Measurements from ENCODE around the gene WDR38. TPM values are rescaled to one million over a fixed set of nuclear protein-coding genes. Genes with fewer than 3 reads are reported as not detected.
"Not testable (repeated sequence)": the region's sequence is repeated elsewhere in the genome, so short reads cannot be mapped to it uniquely, and the experiment has no call there.

The WDR38 gene
- total RNA-seq, 2 experiments from 2014 or later, result not detected

- H3K27me3 Mint-ChIP-seq, result peaks cover 17% of the 10 kb centered on the region
- no peak for DNase-seq
- CTCF ChIA-PET, result interaction anchor here (0.9 to 4.8 kb wide), 5 partner anchors 13 to 66 kb away, joined by 3 to 52 read pairs (median 5); partner anchors contain the start of genes OLFML2A and WDR38
- POLR2A ChIA-PET, result no interaction called here
- H3K4me3 Mint-ChIP-seq, result no peak overlapping the region
- no peaks in the 10 kb centered on the region for H3K9me3 Mint-ChIP-seq
- H3K36me3 Mint-ChIP-seq, result no peaks in the 10 kb centered on the region
- intact Hi-C loops (cut with micrococcal nuclease), result no loop called here
- H3K27ac Mint-ChIP-seq, result no peak overlapping the region
- no peaks in the 10 kb centered on the region for H3K4me1 Mint-ChIP-seq (ENCODE audit: low read depth)
Measured at GRCh38 chr9:124839612-124840299, 13.5 kb upstream of the WDR38 start.

DNA sequence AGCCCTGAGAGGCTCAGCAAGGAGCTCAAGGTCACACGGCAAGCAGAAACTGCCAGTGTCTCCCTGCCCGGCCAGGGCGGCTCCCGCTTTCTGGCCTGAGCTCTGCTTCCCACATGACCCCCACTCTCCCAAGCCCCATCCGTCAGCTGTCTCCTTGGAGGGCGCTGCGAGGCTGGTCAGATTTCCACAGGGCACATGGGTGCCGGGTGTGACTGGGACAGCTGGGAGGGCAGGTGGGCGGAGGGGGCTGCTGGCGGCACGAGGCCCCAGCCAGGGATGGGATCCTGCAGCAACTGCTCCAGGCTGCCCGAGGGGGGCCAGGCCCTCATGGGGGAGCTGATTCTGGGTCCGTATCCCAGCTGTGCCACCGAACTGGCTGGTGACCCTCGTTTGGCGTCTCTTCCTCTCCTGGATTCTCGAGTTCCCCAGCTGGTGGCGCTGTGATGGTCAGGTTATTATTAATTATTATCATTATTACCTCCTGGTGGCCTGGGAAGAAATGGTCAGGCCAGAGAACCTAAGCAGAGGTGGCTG is 12.9 kb upstream of the WDR38 start:
- H3K9me3 Mint-ChIP-seq, result no peaks in the 10 kb centered on the region
- H3K27ac Mint-ChIP-seq, result no peak overlapping the region
- H3K4me1 Mint-ChIP-seq (ENCODE audit: low read depth), result no peaks in the 10 kb centered on the region
- peaks cover 17% of the 10 kb centered on the region for H3K27me3 Mint-ChIP-seq
- no peaks in the 10 kb centered on the region for H3K36me3 Mint-ChIP-seq
- no peak overlapping the region for H3K4me3 Mint-ChIP-seq
- intact Hi-C loops (cut with micrococcal nuclease), result no loop called here
- ChIA-PET POLR2A (no interaction called here), CTCF (interaction anchor here (0.6 to 4.8 kb wide), 8 partner anchors 12 to 67 kb away, joined by 3 to 52 read pairs (median 4); partner anchors contain the start of genes OLFML2A and WDR38)
- no peak for DNase-seq

DNA sequence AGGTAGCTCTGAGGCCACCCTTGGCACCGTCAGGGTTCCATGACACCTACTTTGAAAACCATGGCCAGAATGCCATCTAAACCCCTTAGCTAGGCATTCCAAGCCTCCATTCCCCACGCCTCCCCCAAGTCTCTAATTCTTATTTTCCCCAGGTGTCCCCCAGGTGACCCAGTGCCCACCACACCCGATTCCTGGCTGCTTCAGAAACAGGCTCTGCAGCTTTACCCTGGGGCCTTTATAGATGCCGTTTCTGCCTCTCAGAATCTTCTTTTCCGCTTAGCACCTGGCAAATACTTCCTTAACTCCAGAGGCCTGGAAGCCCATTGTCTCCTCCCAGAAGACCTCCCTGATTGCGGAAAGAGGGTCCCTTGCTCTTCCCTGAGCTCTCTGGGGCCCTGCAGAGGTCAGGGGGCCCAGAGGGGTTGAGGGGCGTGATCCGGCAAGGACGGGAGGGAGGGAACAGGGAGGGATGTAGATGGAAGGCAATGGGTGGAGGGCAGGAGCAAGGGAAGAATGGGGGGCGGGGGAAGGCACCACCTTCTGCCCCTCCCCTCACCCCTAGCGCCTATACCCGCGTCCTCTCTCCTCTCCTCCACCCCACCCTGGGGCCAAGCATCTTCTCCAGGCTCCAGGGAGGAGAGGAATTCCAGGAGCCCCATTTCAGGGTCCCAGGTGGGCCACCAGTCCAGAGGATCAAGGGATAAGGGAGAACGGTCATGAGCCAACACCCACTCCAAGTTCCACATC is 12.0 kb upstream of the WDR38 start:
- no peak overlapping the region for H3K4me3 Mint-ChIP-seq
- POLR2A ChIA-PET, result no interaction called here
- no peaks in the 10 kb centered on the region for H3K4me1 Mint-ChIP-seq (ENCODE audit: low read depth)
- CTCF ChIA-PET, result interaction anchor here (0.6 to 4.8 kb wide), 7 partner anchors 11 to 70 kb away, joined by 3 to 52 read pairs (median 3); partner anchors contain the start of genes NR6A1, OLFML2A and WDR38
- no peaks in the 10 kb centered on the region for H3K36me3 Mint-ChIP-seq
- DNase-seq, result no peak
- intact Hi-C loops (cut with micrococcal nuclease), result no loop called here
- H3K9me3 Mint-ChIP-seq, result no peaks in the 10 kb centered on the region
- no peak overlapping the region for H3K27ac Mint-ChIP-seq
- H3K27me3 Mint-ChIP-seq, result peaks cover 16% of the 10 kb centered on the region

DNA sequence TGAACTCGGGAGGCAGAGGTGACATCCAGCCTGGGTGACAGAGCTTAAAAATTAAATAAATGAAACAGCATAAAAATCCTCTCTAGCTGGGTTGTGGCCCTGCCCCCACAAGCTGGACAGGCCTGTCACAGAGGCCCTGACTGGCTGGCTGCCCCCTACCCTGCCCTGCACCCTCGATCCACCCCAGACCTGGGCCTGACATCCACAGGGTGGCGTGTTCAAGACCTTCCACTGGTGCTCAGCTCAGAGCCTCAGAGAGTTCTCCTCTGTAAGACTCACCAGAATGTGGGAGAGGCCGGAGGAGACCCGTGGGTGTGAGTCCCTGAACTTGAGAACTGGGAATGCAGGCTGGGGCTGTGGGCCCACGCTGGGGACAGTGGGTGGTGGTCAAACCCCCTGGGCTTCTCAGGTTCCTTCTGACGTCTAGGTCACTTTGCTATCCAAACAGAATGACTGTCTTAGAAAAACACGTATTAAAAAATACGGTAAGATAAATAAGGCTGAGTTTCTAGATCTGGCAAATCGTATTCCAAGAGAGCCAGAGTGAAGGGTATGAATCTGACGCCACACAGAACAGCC is 9.7 kb upstream of the WDR38 start:
- POLR2A ChIA-PET, result no interaction called here
- Mint-ChIP-seq H3K27me3 (peaks cover 5% of the 10 kb centered on the region), H3K4me1 (ENCODE audit: low read depth) (no peaks in the 10 kb centered on the region), H3K36me3 (no peaks in the 10 kb centered on the region), H3K4me3 (no peak overlapping the region), H3K9me3 (no peaks in the 10 kb centered on the region), H3K27ac (no peak overlapping the region)
- no peak for DNase-seq
- intact Hi-C loops (cut with micrococcal nuclease), result no loop called here
- CTCF ChIA-PET, result interaction anchor here (4.8 to 17.0 kb wide), 2 partner anchors 9 to 68 kb away, joined by 52 to 530 read pairs; partner anchors contain the start of genes NR6A1, OLFML2A and WDR38

DNA sequence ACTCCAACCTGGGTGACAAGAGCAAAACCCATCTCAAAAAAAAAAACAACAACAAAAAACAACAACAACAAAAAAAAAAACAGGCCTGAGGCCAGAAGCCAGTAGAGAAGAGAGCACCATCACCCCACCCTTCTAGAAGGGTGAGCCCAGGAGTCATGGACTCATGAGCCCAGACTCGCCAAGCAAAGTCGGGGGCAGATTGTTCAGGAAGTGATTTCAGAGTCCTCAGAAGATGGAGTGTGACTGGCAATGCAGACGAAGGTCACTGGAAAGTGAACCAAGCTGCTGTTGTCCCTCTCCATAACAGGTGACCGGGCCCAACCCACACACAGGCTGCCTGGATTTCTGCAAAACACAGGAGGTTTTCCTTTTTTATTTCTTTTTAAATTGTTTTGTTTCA is 9.0 kb upstream of the WDR38 start:
- no peak overlapping the region for H3K27ac Mint-ChIP-seq
- DNase-seq, result no peak
- no peak overlapping the region for H3K4me3 Mint-ChIP-seq
- H3K9me3 Mint-ChIP-seq, result no peaks in the 10 kb centered on the region
- ChIA-PET POLR2A (no interaction called here), CTCF (interaction anchor here (4.8 to 17.0 kb wide), 2 partner anchors 8 to 69 kb away, joined by 52 to 530 read pairs; partner anchors contain the start of genes NR6A1, OLFML2A and WDR38)
- H3K27me3 Mint-ChIP-seq, result peaks cover 5% of the 10 kb centered on the region
- intact Hi-C loops (cut with micrococcal nuclease), result no loop called here
- no peaks in the 10 kb centered on the region for H3K4me1 Mint-ChIP-seq (ENCODE audit: low read depth)
- H3K36me3 Mint-ChIP-seq, result no peaks in the 10 kb centered on the region

DNA sequence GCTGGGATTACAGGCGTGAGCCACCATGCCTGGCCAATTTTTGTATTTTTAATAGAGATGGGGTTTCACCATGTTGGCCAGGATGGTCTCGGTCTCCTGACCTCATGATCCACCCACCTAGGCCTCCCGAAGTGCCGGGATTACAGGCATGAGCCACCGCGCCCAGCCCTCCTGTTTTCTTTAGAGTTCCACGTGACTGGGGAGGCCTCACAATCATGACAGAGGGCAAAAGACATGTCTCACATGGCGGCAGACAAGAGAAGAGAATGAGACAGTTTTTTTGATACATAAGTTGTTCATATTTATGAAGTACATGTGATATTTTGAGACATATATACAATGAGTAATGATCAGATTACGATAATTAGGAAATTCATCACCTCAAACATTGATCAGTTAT is 6.8 kb upstream of the WDR38 start:
- H3K4me1 Mint-ChIP-seq (ENCODE audit: low read depth); H3K4me3 Mint-ChIP-seq; intact Hi-C loops (cut with micrococcal nuclease); H3K9me3 Mint-ChIP-seq; POLR2A ChIA-PET; H3K27ac Mint-ChIP-seq; H3K36me3 Mint-ChIP-seq; H3K27me3 Mint-ChIP-seq; DNase-seq: not testable (repeated sequence)
- CTCF ChIA-PET, result interaction anchor here (17.0 kb wide), 1 partner anchor 71 kb away, joined by 530 read pairs; the partner anchor contains the start of genes NR6A1 and OLFML2A

DNA sequence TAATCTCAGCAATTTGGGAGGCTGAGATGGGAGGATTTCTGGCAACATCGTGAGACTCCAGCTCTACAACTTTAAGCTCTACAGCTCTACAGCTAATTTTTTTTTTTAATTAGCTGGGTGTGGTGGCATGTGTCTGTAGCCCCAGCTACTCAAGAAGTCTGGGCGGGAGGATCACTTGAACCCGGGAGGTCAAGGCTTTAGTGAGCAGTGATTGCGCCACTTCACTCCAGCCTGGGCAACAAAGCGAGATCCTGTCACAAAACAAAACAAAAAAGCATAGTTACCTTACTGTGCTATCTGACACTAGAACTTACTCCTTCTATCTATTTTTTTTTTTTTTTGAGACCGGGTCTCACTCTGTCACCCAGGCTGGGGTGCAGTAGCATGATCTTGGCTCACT is 6.3 kb upstream of the WDR38 start:
- Mint-ChIP-seq H3K36me3 (no peaks in the 10 kb centered on the region), H3K27me3 (peaks cover 3% of the 10 kb centered on the region), H3K9me3 (no peaks in the 10 kb centered on the region), H3K4me1 (ENCODE audit: low read depth) (no peaks in the 10 kb centered on the region), H3K27ac (no peak overlapping the region), H3K4me3 (no peak overlapping the region)
- intact Hi-C loops (cut with micrococcal nuclease), result no loop called here
- no peak for DNase-seq
- CTCF ChIA-PET, result interaction anchor here (17.0 kb wide), 1 partner anchor 71 kb away, joined by 530 read pairs; the partner anchor contains the start of genes NR6A1 and OLFML2A
- POLR2A ChIA-PET, result no interaction called here

DNA sequence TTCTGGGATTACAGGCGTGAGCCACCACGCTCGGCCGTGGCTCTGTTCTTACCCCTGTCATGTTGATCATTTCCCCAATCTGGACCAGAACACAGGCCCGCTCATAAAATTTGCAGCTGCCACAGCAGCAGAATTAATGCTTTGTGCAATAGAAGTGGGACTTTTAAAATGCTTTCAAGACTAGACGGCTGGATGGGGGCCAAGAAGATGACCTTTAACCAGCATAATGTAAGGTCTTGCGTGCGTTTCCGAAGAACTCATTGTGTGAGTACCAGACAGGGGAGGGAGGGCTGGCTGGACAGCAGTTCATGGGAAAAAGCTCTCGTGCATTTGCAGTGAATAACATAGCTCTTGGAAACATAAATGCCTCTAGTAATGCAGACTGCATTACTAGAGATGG is 3.5 kb upstream of the WDR38 start:
- intact Hi-C loops (cut with micrococcal nuclease), result no loop called here

DNA sequence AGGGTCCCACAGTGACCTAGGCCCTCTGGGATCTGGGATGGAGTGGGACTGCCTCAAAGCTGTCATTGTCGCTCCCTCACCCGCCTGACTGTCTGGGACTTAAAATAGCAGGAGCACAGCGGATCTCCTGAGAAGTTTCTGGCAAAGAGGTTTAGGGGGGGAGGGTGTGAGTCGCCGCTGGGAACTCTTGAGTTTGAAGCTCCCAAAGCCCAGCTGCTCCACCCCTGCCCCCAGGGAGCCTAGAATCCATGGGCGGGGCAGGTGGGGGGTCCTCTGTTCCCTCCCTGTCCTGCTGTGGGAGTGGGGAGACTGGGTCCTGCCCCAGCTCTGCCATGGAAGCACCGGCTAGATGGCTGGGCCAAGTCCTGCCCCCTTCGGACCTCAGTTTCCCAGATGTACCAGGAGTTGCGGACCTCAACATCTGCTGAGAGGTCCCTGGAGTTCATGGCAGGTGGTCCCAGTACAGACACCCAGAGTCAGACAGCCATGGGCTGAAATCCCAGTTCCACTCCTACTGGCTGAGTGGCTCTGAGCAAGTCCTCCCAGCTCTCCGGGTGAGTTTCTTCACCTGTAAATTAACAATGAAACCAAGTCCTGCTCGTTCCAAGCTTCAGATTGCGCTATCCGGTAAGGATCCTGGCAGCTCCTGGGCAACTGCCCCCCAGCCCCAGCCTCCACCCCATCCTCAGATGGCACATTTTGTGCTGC is 985 bp upstream of the WDR38 start:
- CTCF ChIA-PET, result interaction anchor here (0.5 to 17.0 kb wide), 21 partner anchors 9 to 384 kb away, joined by 3 to 530 read pairs (median 8); partner anchors contain the start of genes NR6A1, OLFML2A and SCAI
- no peak for DNase-seq
- Mint-ChIP-seq H3K36me3 (peaks cover 4% of the 10 kb centered on the region), H3K9me3 (no peaks in the 10 kb centered on the region), H3K4me3 (no peak overlapping the region), H3K27me3 (peaks cover 4% of the 10 kb centered on the region), H3K4me1 (ENCODE audit: low read depth) (peaks cover 9% of the 10 kb centered on the region), H3K27ac (no peak overlapping the region)
- POLR2A ChIA-PET, result interaction anchor here (0.6 to 1.4 kb wide), 4 partner anchors 9 to 81 kb away, joined by 3 to 6 read pairs (median 4); partner anchors contain the start of genes NR6A1 and RPL35
- intact Hi-C loops (cut with micrococcal nuclease), result no loop called here

More for the DNA sequence above, 3.5 kb upstream of the WDR38 start:
- POLR2A ChIA-PET, result no interaction called here
- CTCF ChIA-PET, result interaction anchor here (0.9 to 17.0 kb wide), 2 partner anchors 74 to 84 kb away, joined by 3 to 530 read pairs; partner anchors contain the start of genes NR6A1 and OLFML2A
- H3K4me1 Mint-ChIP-seq (ENCODE audit: low read depth), result peaks cover 6% of the 10 kb centered on the region
- no peaks in the 10 kb centered on the region for H3K9me3 Mint-ChIP-seq
- H3K27ac Mint-ChIP-seq, result no peak overlapping the region
- no peak overlapping the region for H3K4me3 Mint-ChIP-seq
- H3K27me3 Mint-ChIP-seq, result peaks cover 5% of the 10 kb centered on the region
- H3K36me3 Mint-ChIP-seq, result no peaks in the 10 kb centered on the region
- DNase-seq, result no peak

GRCh38 chr9:124853605-124854143 is 414 bp downstream of the WDR38 start:
- Mint-ChIP-seq H3K27ac (no peak overlapping the region), H3K9me3 (no peaks in the 10 kb centered on the region), H3K36me3 (peaks cover 17% of the 10 kb centered on the region), H3K4me1 (ENCODE audit: low read depth) (peaks cover 23% of the 10 kb centered on the region), H3K27me3 (peaks cover 4% of the 10 kb centered on the region), H3K4me3 (no peak overlapping the region)
- intact Hi-C loops (cut with micrococcal nuclease), result loop anchor here (1.0 kb wide), 1 partner anchor 79 kb away; no protein-coding TSS in a partner anchor
- ChIA-PET CTCF (interaction anchor here (0.5 to 17.0 kb wide), 34 partner anchors 8 to 781 kb away, joined by 3 to 530 read pairs (median 5); partner anchors contain the start of genes ARPC5L, NR6A1, OLFML2A and RPL35), POLR2A (interaction anchor here (0.5 to 1.7 kb wide), 8 partner anchors 8 to 89 kb away, joined by 3 to 11 read pairs (median 4); partner anchors contain the start of genes ARPC5L, NR6A1 and RPL35)
- DNase-seq, result no peak

DNA sequence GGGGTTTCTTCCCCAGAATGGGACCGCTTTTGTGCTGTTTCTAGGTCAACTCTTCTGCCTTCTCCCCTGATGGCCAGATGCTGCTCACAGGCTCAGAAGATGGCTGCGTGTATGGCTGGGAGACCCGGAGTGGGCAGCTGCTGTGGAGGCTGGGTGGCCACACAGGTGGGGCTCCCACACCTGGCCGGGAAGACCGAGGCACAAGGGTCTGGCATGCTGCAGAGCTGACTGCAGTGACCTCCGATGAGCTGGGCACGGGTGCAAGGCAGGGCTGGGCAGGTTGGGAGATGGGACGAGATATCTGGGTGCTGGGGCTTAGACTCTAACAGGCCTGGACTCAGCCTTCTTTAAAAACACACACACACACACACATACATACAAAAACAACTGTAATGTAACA is 901 bp downstream of the WDR38 start:
- ChIA-PET CTCF (interaction anchor here (0.6 to 17.0 kb wide), 18 partner anchors 9 to 288 kb away, joined by 3 to 530 read pairs (median 14); partner anchors contain the start of genes ARPC5L, NR6A1, OLFML2A and SCAI), POLR2A (interaction anchor here (0.9 to 5.6 kb wide), 4 partner anchors 8 to 83 kb away, joined by 3 to 55 read pairs (median 8); partner anchors contain the start of genes ARPC5L, NR6A1 and RPL35)
- Mint-ChIP-seq H3K27me3 (peaks cover 4% of the 10 kb centered on the region), H3K36me3 (peaks cover 22% of the 10 kb centered on the region), H3K4me3 (no peak overlapping the region), H3K4me1 (ENCODE audit: low read depth) (peaks cover 27% of the 10 kb centered on the region), H3K9me3 (no peaks in the 10 kb centered on the region), H3K27ac (no peak overlapping the region)
- intact Hi-C loops (cut with micrococcal nuclease), result no loop called here
- DNase-seq, result no peak
